ENCODE data around the gene TMEM138.

TMEM138 gene

DNA sequence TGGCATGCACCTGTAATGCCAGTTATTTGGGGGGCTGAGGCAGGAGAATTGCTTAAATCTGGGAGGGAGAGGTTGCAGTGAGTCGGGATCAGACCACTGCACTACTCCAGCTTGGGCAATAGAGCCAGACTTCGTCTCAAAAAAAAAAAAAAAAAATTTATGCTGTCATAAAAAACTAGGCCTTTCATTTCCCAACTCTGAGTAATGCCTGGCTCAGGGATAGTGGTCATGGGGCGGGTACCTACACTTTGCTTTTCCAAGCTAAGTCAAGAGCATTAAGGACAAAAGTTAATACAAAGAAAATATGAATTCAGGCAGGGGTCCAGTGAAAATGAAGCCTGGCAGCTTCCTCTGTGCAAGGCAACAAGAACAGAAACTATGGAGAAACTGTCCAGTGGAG, 51.3 kb downstream of the TMEM138 start:
- no peak for DNase-seq

DNA sequence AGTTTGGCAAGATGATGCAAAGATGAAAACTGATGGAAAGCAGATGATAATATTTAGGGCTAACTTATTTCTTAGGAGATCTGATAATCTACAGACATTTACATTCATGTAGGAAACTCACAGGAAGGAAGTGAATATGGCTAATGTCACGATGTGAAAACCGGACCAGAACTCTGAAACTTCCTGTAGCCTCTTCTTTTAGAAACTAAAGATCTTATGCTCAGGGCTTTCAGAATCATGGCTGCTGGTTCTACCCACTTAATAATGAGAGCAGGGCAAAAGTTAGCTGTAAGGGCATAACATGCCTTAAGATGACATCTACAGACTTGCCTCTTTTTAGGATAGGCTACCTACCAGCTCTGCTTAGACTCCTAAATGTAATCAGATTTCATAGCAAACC, 52.4 kb downstream of the TMEM138 start:
- no peak for DNase-seq

- DNase-seq: no peak
Measured at GRCh38 chr11:61415381-61415780, 53.2 kb downstream of the TMEM138 start.

GRCh38 chr11:61416941-61417340, 54.8 kb downstream of the TMEM138 start:
- DNase-seq: no peak

DNA sequence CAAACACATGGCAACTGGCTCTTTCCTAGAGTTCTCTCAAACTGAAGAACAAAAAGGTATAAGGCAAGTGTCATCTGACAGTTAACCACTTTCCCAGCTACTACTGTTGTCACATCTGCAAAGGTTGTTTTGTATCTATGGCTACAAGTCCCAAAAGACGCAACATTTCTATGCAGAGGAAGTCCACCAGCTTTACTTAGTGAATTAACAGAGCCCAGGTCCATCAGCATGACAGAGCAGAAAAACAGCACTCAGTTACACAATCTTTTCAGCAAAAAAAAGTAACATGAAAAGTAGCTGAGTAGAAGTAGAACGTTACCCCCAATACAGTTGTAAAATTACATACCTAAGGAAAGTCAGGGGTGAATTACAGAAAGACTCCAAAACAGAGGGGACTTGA, 55.5 kb downstream of the TMEM138 start:
- DNase-seq: no peak

DNA sequence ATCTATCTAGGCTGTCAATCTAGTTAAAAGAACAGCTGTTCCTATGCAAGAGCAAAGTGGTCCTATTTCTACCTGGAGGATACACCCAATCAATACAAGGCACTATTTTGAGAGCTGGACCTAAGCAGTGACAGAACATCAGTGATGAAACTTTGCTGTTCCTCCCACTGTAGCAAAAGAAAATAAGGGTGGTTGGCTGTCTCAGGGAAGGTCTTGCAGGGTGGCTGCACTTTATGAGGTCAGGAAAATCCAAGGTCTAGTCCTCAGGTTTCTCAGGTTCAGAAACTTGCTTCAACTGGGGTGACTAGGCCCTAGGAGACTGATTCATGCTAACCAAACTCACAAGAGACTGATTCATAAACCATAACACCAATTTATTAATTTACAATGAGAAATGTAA, 56.0 kb downstream of the TMEM138 start:
- DNase-seq: no peak

Measured in DMS153 (cell line).